ENCODE results near the gene RAB37. TPM values are rescaled to one million over a fixed set of nuclear protein-coding genes. Genes with fewer than 3 reads are reported as not detected.

Gene RAB37
- total and polyA plus RNA-seq, 12 donors = 0.39 to 6.6 (median 2.7) TPM

DNA sequence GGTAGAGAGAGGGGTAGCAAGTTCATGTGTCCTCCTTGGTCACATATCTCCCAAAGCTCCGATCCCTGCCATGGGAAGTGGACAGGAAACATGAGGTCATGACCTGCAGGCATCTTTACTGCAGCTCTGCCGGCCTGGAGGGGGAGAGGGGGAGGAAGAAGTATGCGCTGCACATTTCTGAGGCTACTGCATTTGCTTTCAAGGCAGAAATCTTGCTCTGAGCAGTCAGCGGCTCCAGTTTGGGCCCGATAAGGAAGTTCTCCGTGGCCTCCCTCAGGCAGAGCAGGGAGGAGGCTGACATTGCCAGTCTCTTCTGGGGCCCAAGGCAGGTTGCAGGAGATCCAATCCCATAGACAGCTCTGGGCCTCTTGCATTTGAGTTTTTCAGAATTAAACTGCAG, 9.9 kb downstream of the RAB37 start:
- no peak for TF ChIP-seq POLR2A (IDR thresholded peaks at IDR 0.05)
- TF ChIP-seq, protein P1, sequence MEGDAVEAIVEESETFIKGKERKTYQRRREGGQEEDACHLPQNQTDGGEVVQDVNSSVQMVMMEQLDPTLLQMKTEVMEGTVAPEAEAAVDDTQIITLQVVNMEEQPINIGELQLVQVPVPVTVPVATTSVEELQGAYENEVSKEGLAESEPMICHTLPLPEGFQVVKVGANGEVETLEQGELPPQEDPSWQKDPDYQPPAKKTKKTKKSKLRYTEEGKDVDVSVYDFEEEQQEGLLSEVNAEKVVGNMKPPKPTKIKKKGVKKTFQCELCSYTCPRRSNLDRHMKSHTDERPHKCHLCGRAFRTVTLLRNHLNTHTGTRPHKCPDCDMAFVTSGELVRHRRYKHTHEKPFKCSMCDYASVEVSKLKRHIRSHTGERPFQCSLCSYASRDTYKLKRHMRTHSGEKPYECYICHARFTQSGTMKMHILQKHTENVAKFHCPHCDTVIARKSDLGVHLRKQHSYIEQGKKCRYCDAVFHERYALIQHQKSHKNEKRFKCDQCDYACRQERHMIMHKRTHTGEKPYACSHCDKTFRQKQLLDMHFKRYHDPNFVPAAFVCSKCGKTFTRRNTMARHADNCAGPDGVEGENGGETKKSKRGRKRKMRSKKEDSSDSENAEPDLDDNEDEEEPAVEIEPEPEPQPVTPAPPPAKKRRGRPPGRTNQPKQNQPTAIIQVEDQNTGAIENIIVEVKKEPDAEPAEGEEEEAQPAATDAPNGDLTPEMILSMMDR (IDR thresholded peaks at IDR 0.05) = no peak
- intact Hi-C loops (cut with DNase I) = loop anchor here in 1 of 2 donors (5.0 kb wide), 1 partner anchor 115 kb away; no protein-coding TSS in a partner anchor
- WGBS, 4 donors = 48 to 62% (median 54%) methylated on average over 3 to 6 of the region's 6 CpGs
- no peaks in the 10 kb centered on the region for H3K27me3 ChIP-seq
- H3K27ac ChIP-seq = peak overlapping the region in 1 of 5 donors; percentile 63
- peak in 4 of 7 donors; percentile 31 to 58 (median 37) for DNase-seq
- H3K4me1 ChIP-seq (replicated peaks in 1 of 2) = peaks cover 23 to 44% of the 10 kb centered on the region in 2 donors
- no peaks in the 10 kb centered on the region for H3K36me3 ChIP-seq (replicated peaks in 1 of 2)
- H3K4me3 ChIP-seq = no peak overlapping the region
- H3K9me3 ChIP-seq (replicated peaks in 1 of 3) = no peaks in the 10 kb centered on the region

DNA sequence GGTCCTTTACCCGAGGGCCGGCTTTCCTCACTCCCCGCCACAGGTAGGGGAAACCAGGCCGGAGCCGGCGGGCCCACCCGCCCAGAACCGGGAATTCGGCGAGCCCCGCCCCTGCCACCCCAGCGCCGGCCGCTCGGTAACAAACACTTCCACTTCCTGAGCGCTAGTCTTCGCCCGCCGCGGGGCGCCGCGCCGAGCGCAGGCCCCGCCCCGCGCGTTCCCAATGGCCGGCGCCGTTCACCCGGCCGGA, 11.1 kb downstream of the RAB37 start:
- peak overlapping the region in 3 of 5 donors; percentile 48 to 83 (median 73) for H3K27ac ChIP-seq
- 0 to 4% (median 0%) methylated on average over 3 to 34 of the region's 34 CpGs for WGBS, 4 donors

GRCh38 chr17:74748529-74749278, 11.6 kb downstream of the RAB37 start, which contains the start of gene NHERF1:
NHERF1 (plus strand) TSS chr17:74748628; CDS start chr17:74748847, 219 bp downstream.
- no peaks in the 10 kb centered on the region for H3K36me3 ChIP-seq (replicated peaks in 1 of 2)
- WGBS, 4 donors = 0 to 1% (median 0%) methylated on average over 13 to 90 of the region's 90 CpGs; no CpG with 5 or more reads in 1 of the 4 donors
- TF ChIP-seq, protein P1 (IDR thresholded peaks at IDR 0.05) = peak in 4 of 6 experiments; percentile 4 to 32 (median 21)
- peak; percentile 96 to 98 for TF ChIP-seq POLR2A (IDR thresholded peaks at IDR 0.05)
- H3K4me1 ChIP-seq (replicated peaks in 1 of 2) = peaks cover 28 to 58% of the 10 kb centered on the region in 2 donors
- peak within 1 kb of the TSS; percentile 33 to 88 (median 80) for H3K27ac ChIP-seq
- intact Hi-C loops (cut with DNase I) = loop anchor here in 1 of 2 donors (5.0 kb wide), 1 partner anchor 114 kb away; no protein-coding TSS in a partner anchor
- no peaks in the 10 kb centered on the region for H3K9me3 ChIP-seq (replicated peaks in 1 of 3)
- peak; percentile 92 to 96 (median 95) for DNase-seq
- peak within 1 kb of the TSS; percentile 59 to 96 (median 81) for H3K4me3 ChIP-seq
- no peaks in the 10 kb centered on the region for H3K27me3 ChIP-seq

More for the DNA sequence above, 11.1 kb downstream of the RAB37 start:
- intact Hi-C loops (cut with DNase I) = loop anchor here in 1 of 2 donors (5.0 kb wide), 1 partner anchor 114 kb away; no protein-coding TSS in a partner anchor
- Histone ChIP-seq H3K9me3 (replicated peaks in 1 of 3) (no peaks in the 10 kb centered on the region), H3K4me3 (peak overlapping the region in 1 of 4 donors; percentile 68), H3K36me3 (replicated peaks in 1 of 2) (no peaks in the 10 kb centered on the region), H3K4me1 (replicated peaks in 1 of 2) (peaks cover 28 to 57% of the 10 kb centered on the region in 2 donors), H3K27me3 (no peaks in the 10 kb centered on the region)
- no peak for TF ChIP-seq POLR2A (IDR thresholded peaks at IDR 0.05)
- TF ChIP-seq, protein P1 (IDR thresholded peaks at IDR 0.05) = peak in 4 of 6 experiments; percentile 11 to 30 (median 28)
- no peak for DNase-seq

GRCh38 chr17:74749279-74750038, 12.4 kb downstream of the RAB37 start:
- TF ChIP-seq POLR2A (IDR thresholded peaks at IDR 0.05) = no peak
- TF ChIP-seq, protein P1 (IDR thresholded peaks at IDR 0.05) = peak in 1 of 6 experiments; percentile 2
- Histone ChIP-seq H3K36me3 (replicated peaks in 1 of 2) (no peaks in the 10 kb centered on the region), H3K27ac (peak overlapping the region; percentile 11 to 88 (median 80)), H3K4me1 (replicated peaks in 1 of 2) (peaks cover 28 to 55% of the 10 kb centered on the region in 2 donors), H3K9me3 (replicated peaks in 1 of 3) (no peaks in the 10 kb centered on the region), H3K27me3 (no peaks in the 10 kb centered on the region), H3K4me3 (peak overlapping the region; percentile 59 to 96 (median 81))
- intact Hi-C loops (cut with DNase I) = loop anchor here in 1 of 2 donors (5.0 kb wide), 1 partner anchor 113 kb away; no protein-coding TSS in a partner anchor
- peak in 6 of 7 donors; percentile 41 to 59 (median 54) for DNase-seq
- WGBS, 4 donors = 2 to 8% (median 7%) methylated on average over 20 to 46 of the region's 46 CpGs

Measured in adrenal gland (tissue), 12 donors.